Bronchial epithelial cell (primary cell): ENCODE results near the gene HMGCS1. TPM values are rescaled to one million over a fixed set of nuclear protein-coding genes. Genes with fewer than 3 reads are reported as not detected.

Experiments
- DNase-seq: peaks from one replicate; pipeline ENCODE4 v3.0.0-alpha.2; 2010; ENCODE audit warnings: low read depth
- FAIRE-seq: peaks from 2 replicates; lab custom pipeline; 2011; peaks lifted over from hg19 to GRCh38; lab: Jason Lieb, UNC
- H3K27me3 ChIP-seq: 2 replicates; pipeline ENCODE4 v1.5.1; 2011; ENCODE audit warnings: low read length; ENCODE audit not compliant: control insufficient read depth, insufficient read depth
- H3K36me3 ChIP-seq: 2 replicates; pipeline ENCODE4 v1.5.1; 2011; ENCODE audit warnings: low read length; ENCODE audit not compliant: control insufficient read depth, insufficient read depth
- H3K4me3 ChIP-seq: 2 replicates; pipeline ENCODE4 v1.5.1; 2011; ENCODE audit warnings: mild to moderate bottlenecking, low read depth, low read length, control low read depth
- total RNA-seq: library from RNA; depleted of rRNA; stranded (reverse); fragments of >200 nt; gene quantifications from 2 replicates; pipeline ENCODE4 v1.2.1, GENCODE V29; 2014
- TF ChIP-seq, protein P1 (sequence below): IDR thresholded peaks from 2 replicates; pipeline ENCODE4 v1.5.1; 2011; ENCODE audit warnings: mild to moderate bottlenecking, moderate library complexity, low read length, control low read depth, inconsistent platforms; ENCODE audit not compliant: insufficient read depth, severe bottlenecking

The HMGCS1 gene
- total RNA-seq, 1 donor from 2014 or later, result 55.5 TPM

DNA sequence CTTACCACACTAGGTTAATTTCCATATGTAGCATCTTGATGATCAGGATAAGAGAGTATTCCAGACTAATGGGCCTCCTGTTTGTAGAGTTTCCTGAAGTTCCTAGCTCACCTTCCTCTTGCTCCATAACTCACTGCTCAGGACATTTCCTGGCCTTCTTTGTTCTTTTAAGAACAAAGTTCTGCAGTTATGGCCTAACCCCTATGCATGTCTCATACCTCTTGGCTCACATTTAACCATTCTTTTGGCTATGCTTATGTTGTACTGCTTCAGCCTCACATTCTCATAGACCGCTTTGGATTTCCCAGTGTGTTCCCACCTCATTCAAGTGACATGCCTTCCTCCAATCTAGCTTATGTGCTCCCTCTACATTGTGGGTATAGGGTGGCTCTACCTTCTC lies 40.5 kb upstream of the HMGCS1 start:
- DNase-seq (peak; percentile 38), FAIRE-seq (peak; percentile 70)
- TF ChIP-seq, protein P1, sequence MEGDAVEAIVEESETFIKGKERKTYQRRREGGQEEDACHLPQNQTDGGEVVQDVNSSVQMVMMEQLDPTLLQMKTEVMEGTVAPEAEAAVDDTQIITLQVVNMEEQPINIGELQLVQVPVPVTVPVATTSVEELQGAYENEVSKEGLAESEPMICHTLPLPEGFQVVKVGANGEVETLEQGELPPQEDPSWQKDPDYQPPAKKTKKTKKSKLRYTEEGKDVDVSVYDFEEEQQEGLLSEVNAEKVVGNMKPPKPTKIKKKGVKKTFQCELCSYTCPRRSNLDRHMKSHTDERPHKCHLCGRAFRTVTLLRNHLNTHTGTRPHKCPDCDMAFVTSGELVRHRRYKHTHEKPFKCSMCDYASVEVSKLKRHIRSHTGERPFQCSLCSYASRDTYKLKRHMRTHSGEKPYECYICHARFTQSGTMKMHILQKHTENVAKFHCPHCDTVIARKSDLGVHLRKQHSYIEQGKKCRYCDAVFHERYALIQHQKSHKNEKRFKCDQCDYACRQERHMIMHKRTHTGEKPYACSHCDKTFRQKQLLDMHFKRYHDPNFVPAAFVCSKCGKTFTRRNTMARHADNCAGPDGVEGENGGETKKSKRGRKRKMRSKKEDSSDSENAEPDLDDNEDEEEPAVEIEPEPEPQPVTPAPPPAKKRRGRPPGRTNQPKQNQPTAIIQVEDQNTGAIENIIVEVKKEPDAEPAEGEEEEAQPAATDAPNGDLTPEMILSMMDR, result no peak
- no peaks in the 10 kb centered on the region for H3K36me3 ChIP-seq
- no peak overlapping the region for H3K4me3 ChIP-seq
- no peaks in the 10 kb centered on the region for H3K27me3 ChIP-seq

DNA sequence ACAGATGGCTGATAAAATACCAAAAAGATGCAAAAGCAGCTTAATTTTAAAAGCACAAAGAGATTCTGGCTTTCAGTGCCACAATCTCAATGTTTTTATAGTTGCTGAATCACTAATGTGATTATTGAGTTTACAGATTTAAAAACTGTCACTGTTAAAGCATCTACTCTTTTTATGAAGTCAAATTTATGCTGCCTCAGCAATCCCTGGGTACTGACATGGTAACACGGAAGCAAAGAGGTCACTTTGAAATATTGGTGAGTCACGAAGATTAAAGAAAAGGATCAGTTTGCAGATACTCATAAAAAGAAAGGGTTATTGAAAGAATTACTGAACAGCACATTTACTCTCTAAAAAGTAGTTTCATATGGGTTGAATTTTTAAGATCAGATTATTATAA lies 39.7 kb upstream of the HMGCS1 start:
- Histone ChIP-seq H3K4me3 (no peak overlapping the region), H3K36me3 (no peaks in the 10 kb centered on the region), H3K27me3 (no peaks in the 10 kb centered on the region)
- FAIRE-seq (no peak), DNase-seq (no peak)
- TF ChIP-seq, protein P1, result no peak

DNA sequence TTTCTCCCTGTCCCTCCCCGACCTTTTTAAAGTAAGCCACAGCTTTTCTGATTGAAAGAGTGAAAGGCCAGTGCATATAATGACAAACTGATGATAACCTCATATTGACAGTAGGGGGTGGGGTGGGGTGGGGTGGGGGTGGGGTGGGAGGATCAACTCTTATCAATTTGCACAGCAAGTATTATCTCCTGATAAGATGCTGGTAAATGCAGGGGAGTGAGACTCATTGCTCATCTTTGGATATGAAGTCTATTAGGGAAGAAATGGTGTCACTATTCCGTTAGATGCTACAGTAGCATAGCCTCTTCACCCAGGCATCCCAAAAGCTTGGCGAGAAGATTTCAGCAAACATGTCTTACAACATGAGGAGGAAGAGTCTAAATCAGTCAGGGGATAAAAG lies 38.9 kb upstream of the HMGCS1 start:
- Histone ChIP-seq H3K27me3 (no peaks in the 10 kb centered on the region), H3K36me3 (no peaks in the 10 kb centered on the region), H3K4me3 (no peak overlapping the region)
- no peak for FAIRE-seq
- TF ChIP-seq, protein P1, result no peak
- DNase-seq, result no peak

DNA sequence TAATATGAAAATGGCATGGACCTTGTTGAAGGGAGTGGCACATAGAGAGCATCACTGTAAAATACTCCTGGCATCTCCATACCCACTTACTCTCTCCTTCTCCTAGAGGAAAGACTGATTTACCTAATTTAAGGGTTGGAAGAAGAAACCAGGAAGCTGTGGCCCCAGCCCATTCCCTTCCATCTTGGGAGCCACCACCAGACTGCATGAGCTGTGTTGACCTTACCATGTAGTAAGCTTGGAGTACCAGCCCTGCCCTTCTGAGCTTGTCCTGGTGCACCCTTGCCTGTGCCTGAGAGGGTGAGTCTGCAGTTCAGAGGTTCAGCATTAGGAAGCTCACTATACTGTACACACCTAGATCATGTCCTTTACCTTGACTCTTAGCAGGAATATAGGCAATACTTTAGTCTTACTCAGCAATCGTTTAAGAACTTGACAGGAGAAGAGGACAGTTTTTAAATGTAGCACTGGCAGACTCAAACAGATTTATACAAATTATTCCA lies 35.7 kb upstream of the HMGCS1 start:
- FAIRE-seq, result no peak
- TF ChIP-seq, protein P1, result no peak
- no peaks in the 10 kb centered on the region for H3K27me3 ChIP-seq
- DNase-seq, result no peak
- no peaks in the 10 kb centered on the region for H3K36me3 ChIP-seq
- no peak overlapping the region for H3K4me3 ChIP-seq

DNA sequence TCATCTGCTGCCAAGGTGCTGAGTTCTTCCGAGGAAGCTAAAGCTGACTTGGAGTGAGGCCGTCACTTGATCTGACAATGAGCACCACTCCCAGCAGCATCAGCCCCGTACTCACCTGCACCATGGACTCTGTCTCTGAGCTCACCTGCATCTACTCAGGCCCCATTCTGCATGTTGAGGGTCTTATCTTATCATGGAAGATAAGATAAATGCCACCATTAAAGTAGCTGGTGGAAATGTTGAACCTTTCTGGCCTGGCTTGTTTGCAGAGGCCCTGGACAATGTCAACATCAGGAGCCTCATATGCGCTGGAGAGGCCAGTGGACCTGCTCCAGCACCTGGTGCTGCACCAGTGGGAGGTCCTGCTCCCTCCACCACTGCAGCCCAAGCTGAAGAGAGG lies 35.0 kb upstream of the HMGCS1 start:
- H3K36me3 ChIP-seq, result no peaks in the 10 kb centered on the region
- no peak for FAIRE-seq
- no peaks in the 10 kb centered on the region for H3K27me3 ChIP-seq

DNA sequence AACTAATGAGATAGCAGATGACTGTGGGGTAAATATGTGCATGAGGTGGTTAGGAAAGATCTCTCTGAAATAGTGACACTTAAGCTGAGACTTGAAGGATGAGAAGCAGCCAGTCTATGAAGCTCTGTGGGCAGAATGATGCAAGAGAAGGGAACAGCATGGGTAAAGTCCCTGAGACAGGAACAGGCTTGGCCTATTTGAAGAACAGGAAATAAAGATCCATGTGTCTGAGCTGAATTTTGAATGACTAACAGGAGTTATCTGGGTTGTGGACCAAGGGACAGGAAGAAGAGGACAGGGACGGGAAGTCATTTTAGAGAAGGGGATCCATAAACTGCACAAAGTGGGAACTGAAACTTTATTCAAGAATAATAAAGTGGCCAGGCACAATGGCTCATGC lies 25.6 kb upstream of the HMGCS1 start:
- TF ChIP-seq, protein P1, result no peak

More for the DNA sequence above, 35.0 kb upstream of the HMGCS1 start:
- no peak for DNase-seq
- H3K4me3 ChIP-seq, result no peak overlapping the region
- TF ChIP-seq, protein P1, result no peak

More for the DNA sequence above, 25.6 kb upstream of the HMGCS1 start:
- DNase-seq (peak; percentile 44), FAIRE-seq (no peak)
- Histone ChIP-seq H3K36me3 (no peaks in the 10 kb centered on the region), H3K27me3 (no peaks in the 10 kb centered on the region), H3K4me3 (no peak overlapping the region)
